Caco-2 (cell line): ENCODE results near the gene DDRGK1. TPM values are rescaled to one million over a fixed set of nuclear protein-coding genes. Genes with fewer than 3 reads are reported as not detected.

Source experiments
- BruUV-seq: library from RNA; stranded (reverse); fragments of 400-500 nt; replicated peaks from 2 replicates; lab custom pipeline; 2021; lab: Mats Ljungman, UMichigan
- CTCF ChIA-PET: fragments of 300-600 bp; sonication (Branson Sonifier 250); formaldehyde crosslinking; loops from one replicate; lab custom pipeline; 2022; ENCODE audit warnings: antibody characterized with exemption; lab: Charles Lee
- POLR2A ChIA-PET: fragments of 300-600 bp; sonication (Branson Sonifier 250); formaldehyde crosslinking; loops from one replicate; lab custom pipeline; 2022; ENCODE audit warnings: antibody characterized with exemption; lab: Charles Lee
- DNase-seq, 2 experiments: peaks; one replicate each; pipeline versions ENCODE4 v3.0.0 to v3.0.0-alpha.2; 2020 to 2022
- H3K27me3 ChIP-seq: replicated peaks from 2 replicates; pipeline ENCODE4 v1.6.0; 2011; ENCODE audit warnings: low read length; ENCODE audit not compliant: control insufficient read depth, insufficient read depth
- H3K36me3 ChIP-seq: 2 replicates; pipeline ENCODE4 v1.5.1; 2011; ENCODE audit warnings: low read length; ENCODE audit not compliant: control insufficient read depth, insufficient read depth
- H3K4me1 ChIP-seq: fragments of 250-450 bp; sonication (Bioruptor Pico); 2 replicates; pipeline ENCODE4 v1.5.1; 2020; ENCODE audit warnings: mild to moderate bottlenecking
- H3K4me3 ChIP-seq: 2 replicates; pipeline ENCODE4 v1.5.1; 2011; ENCODE audit warnings: low read depth, mild to moderate bottlenecking, control low read depth, low read length
- H3K9me3 ChIP-seq: fragments of 250-450 bp; sonication (Bioruptor Pico); 2 replicates; pipeline ENCODE4 v1.5.1; 2020; ENCODE audit warnings: mild to moderate bottlenecking, moderate library complexity
- H3K27ac Mint-ChIP-seq: one replicate; pipeline ENCODE4 v1.8.0; 2022; ENCODE audit warnings: mixed read lengths; ENCODE audit not compliant: unreplicated experiment
- H3K27me3 Mint-ChIP-seq: one replicate; pipeline ENCODE4 v1.8.0; 2022; ENCODE audit warnings: mixed read lengths; ENCODE audit not compliant: insufficient read depth, unreplicated experiment
- H3K36me3 Mint-ChIP-seq: one replicate; pipeline ENCODE4 v1.8.0; 2022; ENCODE audit warnings: mild to moderate bottlenecking, mixed read lengths; ENCODE audit not compliant: insufficient read depth, unreplicated experiment
- H3K4me1 Mint-ChIP-seq: one replicate; pipeline ENCODE4 v1.8.0; 2022; ENCODE audit warnings: low read depth, mixed read lengths; ENCODE audit not compliant: unreplicated experiment
- H3K4me3 Mint-ChIP-seq: one replicate; pipeline ENCODE4 v1.8.0; 2022; ENCODE audit warnings: mild to moderate bottlenecking, moderate library complexity, mixed read lengths; ENCODE audit not compliant: unreplicated experiment
- H3K9me3 Mint-ChIP-seq: one replicate; pipeline ENCODE4 v1.8.0; 2022; ENCODE audit warnings: mixed read lengths; ENCODE audit not compliant: unreplicated experiment
- CTCF ChIP-seq, 2 experiments: fragments of 200-600 bp in 1 of 2; IDR thresholded peaks; 1 replicate in 1 of 2; 2 replicates in 1 of 2; pipeline versions ENCODE4 v1.5.1 to v1.8.0; 2011 to 2022; ENCODE audit warnings: antibody characterized with exemption in 1 of 2, control low read depth in 1 of 2, inconsistent platforms in 1 of 2, low read depth in 1 of 2, low read length in 1 of 2, mild to moderate bottlenecking in 1 of 2, moderate library complexity in 1 of 2; ENCODE audit not compliant: insufficient read depth in 1 of 2, severe bottlenecking in 1 of 2, unreplicated experiment in 1 of 2
- intact Hi-C: fragments of 100-400 bp; cut with micrococcal nuclease; formaldehyde crosslinking; loops from one replicate; pipeline ENCODE4 v1.10.0; 2022; ENCODE audit not compliant: unreplicated experiment
- total RNA-seq: library from RNA; stranded (reverse); gene quantifications from 2 replicates; pipeline ENCODE4 v1.2.3, GENCODE V29; 2022

The DDRGK1 gene
- total RNA-seq, 1 experiment from 2014 or later = 84.8 TPM

DNA sequence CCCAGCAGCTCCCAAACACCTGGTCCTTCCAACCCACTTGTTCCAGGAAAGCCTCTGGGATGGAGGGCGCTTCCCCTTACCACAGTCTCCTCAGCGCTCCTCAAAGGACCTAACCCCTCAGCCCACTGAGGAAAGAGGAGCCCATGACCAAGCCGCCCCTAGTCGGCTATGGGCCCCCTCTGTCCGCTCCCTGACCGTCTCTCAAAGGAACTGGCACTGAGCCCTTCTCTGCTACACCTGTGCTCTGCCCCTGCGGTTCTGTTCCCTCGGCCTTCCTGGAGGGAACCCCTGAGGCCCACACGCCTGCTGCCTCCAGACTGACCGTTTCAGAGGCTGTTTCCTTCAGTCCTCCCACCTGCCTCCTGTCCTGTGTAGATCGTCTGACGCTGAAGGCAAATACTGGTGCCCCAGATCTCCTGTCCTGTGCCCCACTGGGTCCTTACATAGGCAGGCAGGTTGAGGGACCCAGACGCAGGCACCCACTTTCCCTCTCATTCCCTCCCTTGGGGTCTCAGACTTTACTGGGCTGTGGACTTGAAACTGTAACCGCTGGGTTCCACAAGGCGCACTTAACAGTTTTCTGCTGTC, 36.4 kb upstream of the DDRGK1 start:
- H3K36me3 ChIP-seq = no peaks in the 10 kb centered on the region
- DNase-seq = no peak
- no peaks in the 10 kb centered on the region for H3K27me3 ChIP-seq
- no peak for TF ChIP-seq CTCF (IDR thresholded peaks at IDR 0.05; ENCODE audit: insufficient read depth in 1 of 2, low read depth in 1 of 2, low read length in 1 of 2, severe bottlenecking in 1 of 2, unreplicated experiment in 1 of 2)
- no peak overlapping the region for H3K4me3 ChIP-seq
- intact Hi-C loops = no loop called here
- no peak overlapping the region for H3K27ac Mint-ChIP-seq
- ChIA-PET CTCF (interaction anchor here (1.6 kb wide), 1 partner anchor 9 kb away, joined by 3 read pairs; no protein-coding TSS in a partner anchor), POLR2A (no interaction called here)
- H3K4me3 Mint-ChIP-seq = peak overlapping the region; percentile 94
- peaks cover 15% of the 10 kb centered on the region for H3K4me1 ChIP-seq
- H3K9me3 ChIP-seq = no peaks in the 10 kb centered on the region
- peaks cover 30% of the 10 kb centered on the region for H3K4me1 Mint-ChIP-seq
- H3K27me3 Mint-ChIP-seq = no peaks in the 10 kb centered on the region
- no peaks in the 10 kb centered on the region for H3K9me3 Mint-ChIP-seq
- BruUV-seq = no TSS peak
- H3K36me3 Mint-ChIP-seq = peaks cover 5% of the 10 kb centered on the region

GRCh38 chr20:3239867-3240775, 35.6 kb upstream of the DDRGK1 start:
- no peak for DNase-seq
- BruUV-seq = TSS peak; percentile 47
- CTCF ChIA-PET = interaction anchor here (0.9 kb wide), 1 partner anchor 17 kb away, joined by 4 read pairs; no protein-coding TSS in a partner anchor

More at GRCh38 chr20:3239867-3240775, 35.6 kb upstream of the DDRGK1 start:
- Mint-ChIP-seq H3K27ac (peak overlapping the region; percentile 87), H3K4me3 (peak overlapping the region; percentile 94), H3K9me3 (no peaks in the 10 kb centered on the region), H3K36me3 (peaks cover 5% of the 10 kb centered on the region), H3K4me1 (peaks cover 30% of the 10 kb centered on the region), H3K27me3 (no peaks in the 10 kb centered on the region)
- no peak for TF ChIP-seq CTCF (IDR thresholded peaks at IDR 0.05; ENCODE audit: insufficient read depth in 1 of 2, low read depth in 1 of 2, low read length in 1 of 2, severe bottlenecking in 1 of 2, unreplicated experiment in 1 of 2)
- H3K9me3 ChIP-seq = no peaks in the 10 kb centered on the region
- H3K27me3 ChIP-seq = no peaks in the 10 kb centered on the region
- POLR2A ChIA-PET = interaction anchor here (0.7 kb wide), 1 partner anchor 17 kb away, joined by 3 read pairs; no protein-coding TSS in a partner anchor
- H3K4me1 ChIP-seq = peaks cover 15% of the 10 kb centered on the region
- H3K36me3 ChIP-seq = no peaks in the 10 kb centered on the region
- intact Hi-C loops = no loop called here
- H3K4me3 ChIP-seq = peak overlapping the region; percentile 83
